HEK293T (cell line): ENCODE measurements around the gene TMEM259.
"Not testable (repeated sequence)": the region's sequence is repeated elsewhere in the genome, so short reads cannot be mapped to it uniquely, and the experiment has no call there.

ENCODE experiments used
- CTCF ChIA-PET: fragments of 350-600 bp; formaldehyde crosslinking; extraction: SDS; loops from one replicate; lab custom pipeline; 2021; ENCODE audit warnings: antibody characterized with exemption, inconsistent platforms; lab: Yijun Ruan, JAX
- POLR2A ChIA-PET: fragments of 350-600 bp; formaldehyde crosslinking; extraction: SDS; loops from one replicate; lab custom pipeline; 2020; ENCODE audit warnings: antibody characterized with exemption, inconsistent platforms; lab: Yijun Ruan, JAX
- DNase-seq: peaks from one replicate; pipeline ENCODE4 v3.0.0; 2012; ENCODE audit warnings: mixed read lengths; ENCODE audit errors: extremely low spot score
- ARNT ChIP-seq: fragments of 450-650 bp; IDR thresholded peaks from 2 replicates; pipeline ENCODE4 v1.6.1; 2017; ENCODE audit warnings: mild to moderate bottlenecking
- BHLHE40 ChIP-seq: fragments of 450-650 bp; IDR thresholded peaks from 2 replicates; pipeline ENCODE4 v1.6.1; 2016; ENCODE audit warnings: mild to moderate bottlenecking, moderate library complexity, borderline replicate concordance
- ELF4 ChIP-seq: fragments of 450-650 bp; IDR thresholded peaks from 2 replicates; pipeline ENCODE4 v1.6.1; 2017; ENCODE audit warnings: antibody characterized with exemption
- FOXA1 ChIP-seq: fragments of 450-650 bp; IDR thresholded peaks from 2 replicates; pipeline ENCODE4 v1.6.1; 2016; ENCODE audit warnings: mild to moderate bottlenecking
- FOXK2 ChIP-seq: fragments of 450-650 bp; IDR thresholded peaks from 2 replicates; pipeline ENCODE4 v1.6.1; 2016; ENCODE audit warnings: mild to moderate bottlenecking
- FOXM1 ChIP-seq: fragments of 450-650 bp; IDR thresholded peaks from 2 replicates; pipeline ENCODE4 v1.6.1; 2017; ENCODE audit warnings: mild to moderate bottlenecking, borderline replicate concordance
- HDGF ChIP-seq: fragments of 450-650 bp; IDR thresholded peaks from 2 replicates; pipeline ENCODE4 v1.6.1; 2017; ENCODE audit warnings: antibody characterized with exemption, borderline replicate concordance
- L3MBTL2 ChIP-seq: fragments of 450-650 bp; conservative IDR thresholded peaks from 2 replicates; pipeline ENCODE4 v1.6.1; 2016; ENCODE audit warnings: mild to moderate bottlenecking
- LEF1 ChIP-seq: fragments of 450-650 bp; IDR thresholded peaks from 2 replicates; pipeline ENCODE4 v1.6.1; 2017; ENCODE audit warnings: mild to moderate bottlenecking, borderline replicate concordance
- NFRKB ChIP-seq: fragments of 450-650 bp; IDR thresholded peaks from 2 replicates; pipeline ENCODE4 v1.6.1; 2016; ENCODE audit warnings: mild to moderate bottlenecking, moderate library complexity
- PKNOX1 ChIP-seq: fragments of 450-650 bp; IDR thresholded peaks from 2 replicates; pipeline ENCODE4 v1.6.1; 2016
- SP1 ChIP-seq: fragments of 450-650 bp; IDR thresholded peaks from 2 replicates; pipeline ENCODE4 v1.6.1; 2017
- SUZ12 ChIP-seq: fragments of 450-650 bp; IDR thresholded peaks from 2 replicates; pipeline ENCODE4 v1.6.1; 2016; ENCODE audit warnings: mild to moderate bottlenecking
- TARDBP ChIP-seq: fragments of 450-650 bp; IDR thresholded peaks from 2 replicates; pipeline ENCODE4 v1.6.1; 2016
- ZNF384 ChIP-seq: fragments of 450-650 bp; IDR thresholded peaks from 2 replicates; pipeline ENCODE4 v1.6.1; 2016

TMEM259 gene

GRCh38 chr19:1025960-1026782 is 5.2 kb upstream of the TMEM259 start, which contains the start of gene CNN2:
CNN2 (plus strand) TSS chr19:1026608; CDS start chr19:1026662, 54 bp downstream.
- CTCF ChIA-PET = interaction anchor here (0.8 kb wide), 1 partner anchor 26 kb away, joined by 5 read pairs; the partner anchor contains the start of gene GRIN3B
- TF ChIP-seq L3MBTL2 (0 out of 2 replicates have a peak, but pooled peaks have one; percentile 40), LEF1 (0 out of 2 replicates have a peak, but pooled peaks have one; percentile 47), ARNT (no peak)
- POLR2A ChIA-PET = interaction anchor here (0.7 to 3.7 kb wide), 9 partner anchors 10 to 243 kb away, joined by 3 to 29 read pairs (median 3); partner anchors contain the start of genes ABCA7, CIRBP and WDR18
- peak; percentile 75 for DNase-seq

GRCh38 chr19:1025080-1025479 is 4.2 kb upstream of the TMEM259 start:
- DNase-seq, POLR2A ChIA-PET, CTCF ChIA-PET: not testable (repeated sequence)

DNA sequence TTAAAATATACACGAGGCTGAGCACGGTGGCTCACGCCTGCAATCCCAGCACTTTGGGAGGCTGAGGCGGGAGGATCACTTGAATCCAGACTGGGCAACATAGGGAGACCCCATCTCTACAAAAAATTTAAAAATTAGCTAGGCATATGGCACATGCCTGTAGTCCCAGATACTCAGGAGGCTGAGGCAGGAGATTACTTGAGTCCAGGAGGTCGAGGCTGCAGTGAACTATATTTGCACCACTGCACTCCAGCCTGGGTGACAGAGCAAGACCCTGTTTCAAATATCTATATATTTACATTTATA is 2.9 kb upstream of the TMEM259 start:
- POLR2A ChIA-PET, DNase-seq: not testable (repeated sequence)
- CTCF ChIA-PET = interaction anchor here (0.9 kb wide), 1 partner anchor 43 kb away, joined by 3 read pairs; the partner anchor contains the start of gene ARHGAP45

DNA sequence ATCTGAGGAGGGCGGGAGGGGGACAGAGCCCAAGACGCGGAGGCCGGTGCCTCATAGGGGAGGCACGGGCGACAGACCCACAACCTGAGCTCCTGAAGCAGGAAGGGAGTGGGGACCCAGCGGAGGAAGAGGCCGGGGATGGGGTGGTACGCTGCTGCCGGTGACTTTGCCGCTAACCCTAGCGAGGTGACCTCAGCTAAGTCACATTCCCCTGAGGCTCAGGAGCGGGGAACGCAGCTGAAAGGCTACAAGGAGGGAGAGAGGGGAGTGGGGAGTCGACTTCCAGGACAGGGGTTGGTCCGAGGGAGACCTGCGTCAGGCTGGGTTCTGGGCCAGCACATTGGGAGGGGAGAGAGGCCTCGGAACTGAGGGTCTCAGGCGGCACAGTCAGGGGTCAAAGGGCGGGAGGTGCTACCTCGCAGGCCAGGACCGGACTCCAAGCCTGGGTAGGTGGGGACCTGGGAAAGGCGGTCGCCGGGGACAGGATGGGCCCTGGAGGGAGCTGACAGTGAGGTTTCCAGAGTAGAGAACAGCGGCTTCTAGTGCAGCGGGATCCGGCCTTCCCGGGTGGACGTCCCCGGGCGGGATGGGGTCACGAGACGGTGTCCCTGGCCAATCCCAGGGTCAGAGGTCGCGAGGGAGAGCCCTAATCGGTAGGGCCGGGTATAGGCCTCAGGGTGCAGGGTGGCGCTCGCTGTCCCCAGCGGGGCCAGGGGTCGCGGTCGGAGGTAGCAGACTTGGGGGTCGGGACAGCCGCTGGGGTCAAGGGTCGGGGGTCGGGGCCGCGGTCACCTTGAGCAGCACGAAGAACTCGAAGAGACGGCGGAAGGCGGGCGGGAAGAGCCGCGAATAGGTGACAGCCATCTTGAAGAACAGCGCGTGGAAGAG is 699 bp downstream of the TMEM259 start:
- DNase-seq = no peak
- no peak for TF ChIP-seq BHLHE40
- no peak for TF ChIP-seq ELF4
- no peak for TF ChIP-seq FOXK2
- no peak for TF ChIP-seq LEF1
- no peak for TF ChIP-seq PKNOX1
- no peak for TF ChIP-seq ARNT
- TF ChIP-seq SP1 = no peak
- no peak for TF ChIP-seq ZNF384
- TF ChIP-seq HDGF = no peak
- no peak for TF ChIP-seq L3MBTL2
- TF ChIP-seq NFRKB = no peak
- TF ChIP-seq SUZ12 = no peak
- no peak for TF ChIP-seq TARDBP
- TF ChIP-seq FOXA1 = no peak
- ChIA-PET POLR2A (interaction anchor here (1.2 to 4.3 kb wide), 2 partner anchors 13 to 249 kb away, joined by 3 to 16 read pairs; partner anchors contain the start of gene CIRBP), CTCF (no interaction called here)

GRCh38 chr19:1019616-1019961 is 1.3 kb downstream of the TMEM259 start:
- CTCF ChIA-PET = no interaction called here
- DNase-seq = no peak
- no peak for TF ChIP-seq BHLHE40
- TF ChIP-seq ELF4 = no peak
- no peak for TF ChIP-seq FOXM1
- no peak for TF ChIP-seq L3MBTL2
- no peak for TF ChIP-seq TARDBP
- no peak for TF ChIP-seq FOXA1
- POLR2A ChIA-PET = interaction anchor here (1.2 to 4.3 kb wide), 2 partner anchors 12 to 250 kb away, joined by 3 to 16 read pairs; partner anchors contain the start of gene CIRBP

DNA sequence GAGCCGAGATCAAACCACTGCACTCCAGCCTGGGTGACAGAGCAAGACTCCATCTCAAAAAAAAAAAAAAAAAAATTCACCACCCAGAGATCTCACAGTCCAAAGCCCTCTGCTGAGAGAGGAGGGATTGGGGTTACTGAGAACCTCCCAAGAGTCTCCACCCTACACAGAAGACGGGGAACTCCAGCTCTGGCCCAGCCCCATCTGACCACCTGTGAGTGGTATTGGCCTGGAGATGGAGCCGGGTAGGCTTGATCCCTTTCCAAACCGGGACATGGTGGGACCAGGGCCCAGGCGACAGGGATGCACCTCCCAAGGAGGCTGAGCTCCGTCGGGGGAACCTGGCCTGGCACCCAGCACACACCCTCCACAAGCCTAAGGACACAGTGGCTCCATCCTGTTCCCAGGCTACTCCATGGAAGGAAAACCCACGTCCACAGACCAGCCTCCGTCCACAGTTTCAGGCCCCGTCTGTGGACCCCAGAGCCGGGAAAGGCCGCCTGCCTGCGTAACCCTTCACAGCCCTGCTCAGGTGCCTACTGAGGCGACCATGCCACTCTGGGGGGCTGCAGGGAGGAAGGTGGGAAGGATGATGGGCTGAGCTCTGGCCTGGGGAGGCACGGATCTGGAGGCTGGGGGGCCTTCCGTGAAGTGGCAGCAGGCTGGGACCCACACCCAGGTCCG is 1.8 kb downstream of the TMEM259 start:
- TF ChIP-seq NFRKB = no peak
- TF ChIP-seq ZNF384 = no peak
- TF ChIP-seq BHLHE40 = no peak
- no peak for TF ChIP-seq LEF1
- no peak for TF ChIP-seq FOXA1
- CTCF ChIA-PET = no interaction called here
- no peak for DNase-seq
- POLR2A ChIA-PET = interaction anchor here (1.2 to 4.3 kb wide), 3 partner anchors 10 to 250 kb away, joined by 3 to 16 read pairs (median 3); partner anchors contain the start of gene CIRBP

DNA sequence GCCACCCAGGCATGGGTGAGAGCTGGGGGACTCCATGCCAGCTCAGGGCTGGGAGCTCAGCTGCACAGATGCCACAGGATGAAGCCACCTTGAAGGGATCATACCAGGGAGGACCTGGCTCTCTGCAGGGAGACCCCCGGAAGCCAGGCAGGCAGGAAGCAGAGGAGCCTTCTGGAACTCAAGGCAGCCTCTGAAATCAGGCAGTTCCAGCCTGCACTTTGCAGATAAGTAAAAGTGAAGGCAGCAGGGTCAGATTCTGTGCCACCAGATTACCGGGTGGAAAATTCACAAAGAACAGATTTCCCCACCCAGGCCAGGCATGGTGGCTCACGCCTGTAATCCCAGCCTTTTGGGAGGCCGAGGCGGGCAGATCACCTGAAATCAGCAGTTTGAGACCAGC is 2.5 kb downstream of the TMEM259 start:
- DNase-seq = no peak
- CTCF ChIA-PET = no interaction called here
- no peak for TF ChIP-seq PKNOX1
- no peak for TF ChIP-seq SP1
- POLR2A ChIA-PET = interaction anchor here (1.5 to 4.3 kb wide), 2 partner anchors 11 to 251 kb away, joined by 3 to 16 read pairs; partner anchors contain the start of gene CIRBP
